T1000 (cell line): ENCODE data around the gene RFX4.
"Not testable (repeated sequence)": the region's sequence is repeated elsewhere in the genome, so short reads cannot be mapped to it uniquely, and the experiment has no call there.

Experiments used
- DNase-seq: peaks from one replicate; lab custom pipeline; 2025; ENCODE audit warnings: mixed read lengths; lab: John Stamatoyannopoulos, UW

RFX4 gene

DNA sequence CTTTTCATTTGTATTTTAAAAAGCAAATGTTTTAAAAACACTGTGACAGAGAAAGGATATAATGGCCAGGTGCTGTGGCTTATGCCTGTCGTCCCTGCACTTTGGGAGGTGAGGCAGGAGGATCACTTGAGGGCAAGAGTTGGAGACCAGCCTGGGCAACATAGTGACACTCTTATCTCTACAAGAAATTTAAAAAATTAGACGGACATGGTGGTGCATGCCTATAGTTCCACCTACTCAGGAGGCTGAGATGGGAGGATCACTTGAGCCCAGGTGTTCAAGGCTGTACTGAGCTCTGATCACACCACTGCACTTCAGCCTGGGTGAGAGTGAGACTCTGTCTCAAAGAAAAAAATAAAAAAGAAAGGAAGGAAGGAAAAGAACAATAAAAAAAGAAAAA is 7.8 kb downstream of the RFX4 start:
- no peak for DNase-seq

DNA sequence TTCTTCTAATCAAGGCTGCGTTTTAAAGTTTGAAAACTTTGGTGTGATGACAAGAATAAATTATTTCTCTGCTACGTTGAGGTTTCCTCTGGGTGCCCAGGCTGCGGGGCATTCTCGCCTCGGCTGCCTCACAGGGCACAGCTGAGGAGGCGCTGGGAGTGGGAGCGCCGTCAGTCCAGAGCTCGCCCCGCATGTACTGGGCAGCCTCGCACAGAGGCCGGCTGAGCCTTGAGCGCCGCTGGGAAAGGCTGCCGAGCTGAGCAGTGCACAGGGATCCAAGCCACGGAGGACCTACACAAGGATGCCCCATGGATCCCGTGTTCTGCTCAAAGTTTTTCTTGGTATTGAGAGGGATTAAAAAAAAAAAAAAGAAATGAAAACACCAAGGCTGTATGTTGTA is 11.6 kb downstream of the RFX4 start:
- DNase-seq: no peak

DNA sequence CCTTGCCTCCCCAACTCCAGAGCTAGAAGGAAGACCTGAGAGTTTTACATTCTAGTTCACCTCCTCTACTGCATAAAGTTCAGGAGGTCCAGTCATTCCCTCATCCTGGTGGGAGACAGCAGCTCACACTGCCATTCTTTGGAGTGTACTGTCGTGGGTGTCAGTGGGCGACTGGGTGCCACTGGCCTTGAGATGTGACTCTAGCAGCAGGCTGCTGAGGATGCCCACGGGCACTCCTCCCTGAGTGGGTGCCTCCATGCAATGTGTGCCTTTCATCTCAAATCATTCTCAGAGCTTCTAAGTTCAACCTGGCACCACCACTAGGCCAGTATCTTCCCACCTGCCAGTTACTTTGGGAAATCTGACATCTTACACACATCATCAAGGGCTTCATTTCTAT is 12.5 kb downstream of the RFX4 start:
- DNase-seq: no peak

DNA sequence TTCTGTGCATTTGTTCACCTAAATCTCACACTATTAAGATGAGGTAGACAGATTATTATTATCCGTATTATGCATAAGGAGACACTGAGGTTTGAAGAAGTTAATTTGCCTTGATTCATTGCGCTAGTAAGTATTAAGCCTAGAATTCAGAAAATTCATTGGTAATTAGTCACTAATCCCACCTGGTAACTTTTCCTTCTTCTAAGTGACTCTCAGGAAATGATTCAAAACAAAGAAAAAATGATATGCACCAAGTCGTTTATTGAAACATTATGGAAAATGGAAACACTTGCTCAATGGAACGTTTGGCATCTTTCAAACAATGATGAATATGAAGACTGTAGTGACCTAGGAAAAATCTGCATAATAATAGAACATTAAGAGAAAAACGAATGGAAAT is 15.2 kb downstream of the RFX4 start:
- DNase-seq: no peak

DNA sequence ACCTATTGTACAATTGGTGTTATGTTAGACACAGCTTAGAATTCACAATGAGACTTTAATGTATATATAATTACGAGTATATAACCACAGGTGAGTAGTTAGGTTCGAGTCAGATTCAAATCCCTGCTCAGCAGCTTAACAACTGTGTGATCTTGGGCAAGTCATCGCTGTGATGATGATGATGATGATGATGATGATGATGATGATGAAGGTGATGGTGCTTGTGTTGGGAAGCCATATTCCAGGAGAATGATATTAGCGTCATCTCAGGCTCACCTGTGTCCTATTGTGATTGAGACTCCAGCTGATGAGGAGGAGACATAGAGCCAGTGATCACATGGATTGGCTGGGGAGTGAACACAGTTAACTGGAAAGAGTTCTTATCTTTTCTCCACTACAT is 16.5 kb downstream of the RFX4 start:
- DNase-seq: no peak

DNA sequence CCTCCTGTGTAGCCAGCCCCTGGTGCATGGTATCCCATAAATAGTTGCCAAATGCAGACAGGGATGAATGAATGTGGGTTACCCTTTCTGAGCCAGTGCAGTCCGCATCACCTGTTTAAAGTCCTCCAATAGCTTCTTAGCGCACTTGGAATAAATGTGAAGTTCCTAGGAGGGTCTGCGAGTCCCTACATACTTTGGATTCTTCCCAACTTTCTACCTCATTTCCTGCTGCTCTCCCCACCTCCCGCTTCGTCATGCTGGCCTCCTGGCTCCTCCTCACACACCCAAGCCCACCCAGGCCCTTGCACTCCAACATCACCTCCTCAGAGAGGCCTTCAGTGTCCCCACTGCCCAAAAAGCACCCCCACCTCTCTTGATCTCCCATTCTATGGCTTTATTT is 17.7 kb downstream of the RFX4 start:
- DNase-seq: no peak

DNA sequence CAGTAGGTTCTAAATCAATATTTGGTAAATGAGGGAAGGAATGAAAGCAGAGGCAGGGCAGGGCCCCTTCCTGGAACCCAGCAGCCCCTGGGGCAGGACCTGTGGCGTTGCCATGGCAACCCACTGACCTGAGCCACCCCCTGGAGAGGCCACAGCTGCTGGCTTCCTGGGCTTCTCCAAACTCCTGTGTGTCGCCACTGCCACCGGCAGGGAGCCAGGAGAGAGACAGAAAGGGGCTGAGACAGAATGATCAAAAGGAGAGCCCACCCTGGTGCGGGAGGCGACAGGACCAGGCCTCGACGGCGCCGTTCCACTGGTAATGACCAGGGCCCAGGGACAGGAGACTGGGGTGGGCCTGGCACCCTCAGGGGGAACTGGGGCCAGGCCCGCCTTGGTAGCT is 18.2 kb downstream of the RFX4 start:
- DNase-seq: no peak

DNA sequence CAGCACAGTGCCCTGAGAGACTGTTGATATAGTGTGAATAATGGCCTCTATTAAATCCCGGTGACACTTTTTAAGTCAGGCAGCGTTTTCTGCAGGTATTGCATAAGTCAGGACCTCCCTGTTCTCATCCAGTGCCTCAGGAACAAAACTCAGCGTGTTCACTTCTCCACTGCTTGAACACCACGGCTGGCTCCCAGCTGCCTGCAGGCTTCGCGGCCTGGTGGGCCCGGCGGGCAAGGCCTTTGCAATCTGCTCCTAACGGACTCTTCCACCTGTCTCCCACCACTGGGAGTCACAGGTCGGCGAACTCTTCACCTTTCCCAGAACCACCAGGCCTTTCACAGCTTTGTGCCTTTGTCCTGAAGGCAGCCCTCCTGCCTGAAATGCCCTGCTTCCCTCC is 18.7 kb downstream of the RFX4 start:
- DNase-seq: no peak

DNA sequence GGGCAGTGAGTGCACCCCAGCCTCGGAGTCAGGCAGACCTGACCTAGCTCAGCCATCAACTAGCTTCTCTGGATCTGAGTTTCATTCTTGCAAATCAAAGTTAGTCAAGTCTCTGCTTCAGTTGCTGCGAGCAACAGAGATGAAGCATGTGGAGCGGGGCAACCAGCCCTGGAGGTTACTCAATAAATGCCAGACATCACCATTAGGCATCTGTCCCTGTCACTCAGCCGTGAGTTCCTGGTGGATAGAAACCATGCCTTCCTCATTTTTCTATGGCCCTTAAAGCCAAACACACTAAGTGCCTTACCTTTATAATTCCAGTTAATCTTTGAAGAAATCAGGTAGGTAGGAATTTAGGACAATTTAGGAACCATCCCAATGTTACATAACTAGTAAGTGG is 19.3 kb downstream of the RFX4 start:
- DNase-seq: no peak

DNA sequence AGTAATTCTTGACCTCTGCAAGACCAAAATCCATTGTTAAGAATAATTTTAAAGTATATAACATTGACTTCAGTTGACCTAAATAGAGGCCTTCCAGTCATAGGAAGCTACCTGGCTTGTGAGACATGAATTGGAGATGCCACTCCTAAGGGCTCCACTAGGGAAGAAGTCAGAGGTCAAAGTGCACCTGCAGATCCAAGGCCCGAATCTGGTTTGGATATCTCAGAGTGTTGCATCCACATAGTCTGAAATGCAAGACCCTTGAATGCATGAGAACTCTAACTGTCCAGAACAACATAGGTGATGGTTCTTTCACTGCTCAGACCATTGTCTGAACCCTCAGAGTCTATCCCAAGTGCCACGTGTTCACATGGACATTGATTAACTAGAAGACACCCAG is 22.4 kb downstream of the RFX4 start:
- no peak for DNase-seq

DNA sequence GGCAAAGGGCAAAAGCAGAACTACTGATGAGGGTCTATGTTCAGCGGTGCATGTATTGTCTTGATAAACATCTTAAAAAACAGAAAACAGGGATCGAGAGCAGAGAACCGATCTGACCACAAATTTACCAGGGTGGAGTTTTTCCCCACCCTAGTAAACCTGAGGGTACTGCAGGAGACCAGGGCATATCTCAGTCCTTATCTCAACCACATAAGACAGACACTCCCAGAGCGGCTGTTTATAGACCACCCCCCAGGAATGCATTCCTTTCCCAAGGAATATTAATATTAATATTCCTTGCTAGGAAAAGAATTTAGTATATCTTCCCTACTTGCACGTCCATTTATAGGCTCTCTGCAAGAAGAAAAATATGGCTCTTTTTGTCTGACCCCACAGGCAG is 37.8 kb downstream of the RFX4 start:
- not testable (repeated sequence) for DNase-seq

DNA sequence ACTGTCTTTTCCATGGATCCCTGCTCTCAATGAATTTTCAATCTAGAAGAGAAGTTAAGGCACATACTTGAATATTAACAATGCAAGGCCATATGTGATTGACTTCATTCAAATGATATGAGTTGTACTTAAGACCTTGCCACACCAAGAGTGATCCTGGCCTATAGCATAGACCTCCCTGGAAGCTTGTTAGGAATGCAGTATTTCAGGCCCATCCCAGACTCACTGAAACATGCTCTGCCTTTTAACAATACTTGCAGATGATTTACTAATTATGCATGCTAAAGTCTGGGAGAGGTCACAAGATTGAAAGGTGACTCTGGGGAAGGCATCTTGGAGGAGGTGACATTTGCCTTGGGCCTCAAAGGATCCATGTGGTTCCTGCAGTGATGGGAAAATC is 43.2 kb downstream of the RFX4 start:
- DNase-seq: no peak

DNA sequence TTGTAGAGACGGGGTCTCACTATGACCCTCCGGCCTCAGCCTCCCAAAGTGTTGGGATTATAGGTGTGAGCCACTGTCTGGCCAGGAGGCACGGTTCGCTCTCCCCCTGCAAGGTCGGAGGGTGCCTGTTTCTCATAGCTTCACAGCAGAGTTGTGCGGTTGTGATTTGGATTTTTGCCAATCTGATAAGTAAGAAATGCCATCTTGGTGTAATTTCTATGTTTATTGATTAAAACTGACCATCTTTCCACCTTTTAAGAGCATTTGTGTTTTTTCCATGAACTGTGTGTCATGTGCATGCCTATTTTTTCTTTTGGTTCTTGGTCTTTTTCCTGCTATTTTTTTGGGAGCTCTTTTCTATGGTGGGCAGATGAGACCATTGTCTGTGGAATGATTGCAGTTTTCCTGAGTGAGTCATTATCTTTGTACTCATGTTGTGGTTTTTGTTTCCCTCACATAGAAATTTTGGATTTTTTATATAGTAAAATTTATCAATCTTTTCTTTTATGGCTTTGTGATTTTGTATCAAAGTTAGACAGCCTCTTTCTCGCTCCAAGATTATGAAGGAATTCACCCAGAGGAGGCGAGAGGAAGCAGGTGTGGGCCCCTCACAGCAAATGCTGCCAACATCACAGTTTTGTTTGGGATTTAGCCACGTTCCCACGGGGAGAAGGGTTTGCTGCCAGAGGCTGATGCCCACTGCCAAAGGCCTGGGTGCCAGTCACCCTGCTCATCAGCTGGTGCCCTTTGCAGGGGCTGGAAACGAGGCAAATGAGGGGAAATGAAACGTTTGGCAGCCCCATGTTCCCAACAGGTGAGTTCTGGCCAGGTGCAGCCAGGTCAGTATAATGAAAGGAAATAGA is 47.2 kb downstream of the RFX4 start:
- DNase-seq: no peak

DNA sequence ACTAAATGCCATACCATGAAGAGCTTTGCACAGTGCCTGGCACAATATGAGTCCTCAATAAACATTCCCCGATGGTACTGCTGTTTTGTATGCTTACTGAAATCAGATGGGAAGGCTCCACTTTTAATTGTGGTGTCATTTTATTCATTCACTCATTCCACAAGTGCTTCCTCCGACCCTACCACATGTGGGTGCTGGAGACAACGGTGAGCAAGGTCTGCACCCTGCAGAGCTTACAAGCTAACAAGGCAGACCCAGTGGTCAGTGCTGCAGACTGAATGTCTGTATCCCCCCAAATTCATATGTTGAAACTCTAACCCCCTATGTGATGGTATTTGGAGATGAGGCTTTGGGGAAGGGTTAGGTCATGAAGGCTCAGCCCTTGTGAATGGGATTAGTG is 48.3 kb downstream of the RFX4 start:
- DNase-seq: no peak

DNA sequence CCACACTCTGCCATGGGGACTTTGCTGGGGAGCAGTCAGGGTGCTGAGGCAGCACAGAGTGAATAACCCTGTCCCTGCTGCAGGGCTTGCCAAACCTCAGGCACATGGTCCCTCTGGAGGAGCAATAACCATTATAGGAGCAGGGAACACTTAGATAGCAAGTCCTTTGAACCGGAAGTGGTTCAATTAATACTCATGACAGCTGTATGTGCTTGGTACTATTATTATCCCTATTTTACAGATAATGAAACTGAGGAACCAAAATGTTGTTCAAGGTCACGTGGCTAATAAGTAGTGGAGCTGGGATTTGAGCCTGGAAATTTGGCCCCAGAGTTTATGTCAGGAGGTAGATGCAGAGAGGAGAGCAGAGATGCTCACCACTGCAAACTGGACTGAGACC is 49.0 kb downstream of the RFX4 start:
- no peak for DNase-seq

DNA sequence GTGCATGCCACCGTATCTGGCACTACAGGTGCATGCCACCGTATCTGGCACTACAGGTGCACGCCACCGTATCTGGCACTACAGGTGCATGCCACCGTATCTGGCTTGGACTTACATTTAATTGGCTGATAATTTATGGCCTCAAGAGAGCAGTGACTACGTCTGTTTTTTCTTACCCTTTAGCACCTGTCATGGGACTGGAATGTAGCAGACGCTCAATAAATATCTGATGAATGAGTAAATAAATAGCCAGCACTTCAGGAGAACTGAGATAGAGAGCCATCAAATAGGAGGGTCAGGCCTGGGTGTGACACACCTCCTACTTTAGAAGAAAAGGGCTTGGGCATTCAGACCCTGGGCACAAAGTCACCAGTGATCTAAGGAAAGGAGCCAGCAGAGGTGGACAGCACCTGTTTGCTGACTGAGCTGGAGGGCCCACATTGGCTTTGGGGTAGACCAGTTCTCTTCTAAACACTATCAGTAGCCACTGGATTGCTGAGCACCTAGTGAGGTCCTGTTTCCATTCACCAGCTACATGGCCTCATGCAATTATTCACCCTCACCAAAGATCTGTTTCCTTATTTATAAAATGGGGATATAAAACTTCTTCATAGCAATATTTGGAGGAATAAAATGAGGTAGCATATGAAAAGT is 50.1 kb downstream of the RFX4 start:
- DNase-seq: no peak

DNA sequence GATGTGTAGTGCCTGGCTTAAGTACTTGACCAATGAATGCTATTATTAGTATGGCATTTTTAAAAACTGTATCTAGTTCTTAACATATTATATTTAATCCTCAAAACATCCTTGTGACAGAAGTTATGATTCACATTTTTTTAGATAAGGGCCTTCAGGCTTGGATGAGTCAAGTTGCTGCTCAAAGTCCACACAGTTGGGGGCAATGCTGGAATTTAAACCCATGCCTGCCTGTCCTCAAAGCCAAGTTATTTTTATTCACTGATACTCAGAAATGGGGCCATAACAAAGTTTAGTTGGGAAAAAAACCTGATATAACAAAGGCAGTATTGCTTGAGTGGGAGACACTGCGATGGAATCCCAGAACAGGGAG is 50.6 kb downstream of the RFX4 start:
- no peak for DNase-seq

DNA sequence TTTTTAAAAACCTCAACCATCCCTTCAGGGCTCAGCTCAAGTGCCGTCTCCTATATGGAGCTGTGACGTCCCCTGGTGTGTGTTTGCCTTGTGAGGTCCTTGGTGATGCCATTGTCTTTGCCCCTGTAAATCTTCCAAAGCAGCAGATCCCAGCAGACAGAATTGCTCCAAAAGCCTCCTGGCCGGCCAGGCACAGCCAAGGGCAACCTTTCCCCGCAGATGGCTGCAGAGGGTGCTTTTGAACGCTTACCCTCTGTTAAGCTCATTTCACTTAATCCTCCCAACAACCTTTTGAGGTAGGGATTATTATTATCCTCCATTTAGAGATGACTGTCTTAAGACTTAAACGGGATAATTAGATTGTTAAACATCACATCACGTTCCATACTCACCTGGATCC is 51.4 kb downstream of the RFX4 start:
- DNase-seq: no peak

DNA sequence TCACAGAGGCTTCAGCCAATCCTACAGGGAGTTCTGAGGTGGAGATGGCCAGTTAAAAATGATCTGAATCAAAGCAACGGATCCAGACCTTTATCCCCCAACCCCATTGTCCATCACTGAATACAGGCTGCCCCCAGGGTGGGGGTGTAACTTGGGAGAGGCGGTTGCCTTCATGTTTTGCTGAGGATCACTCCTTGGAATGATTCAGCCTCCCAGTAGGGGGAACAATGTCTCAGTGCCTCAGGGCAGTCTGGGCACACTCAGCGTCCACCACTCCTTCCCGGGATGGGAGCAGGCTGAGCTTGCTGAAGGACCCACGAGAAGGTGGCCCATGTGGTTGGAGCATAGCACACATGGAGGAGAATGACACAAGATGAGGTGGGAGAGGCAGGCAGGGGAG is 60.2 kb downstream of the RFX4 start:
- DNase-seq: peak; percentile 21

DNA sequence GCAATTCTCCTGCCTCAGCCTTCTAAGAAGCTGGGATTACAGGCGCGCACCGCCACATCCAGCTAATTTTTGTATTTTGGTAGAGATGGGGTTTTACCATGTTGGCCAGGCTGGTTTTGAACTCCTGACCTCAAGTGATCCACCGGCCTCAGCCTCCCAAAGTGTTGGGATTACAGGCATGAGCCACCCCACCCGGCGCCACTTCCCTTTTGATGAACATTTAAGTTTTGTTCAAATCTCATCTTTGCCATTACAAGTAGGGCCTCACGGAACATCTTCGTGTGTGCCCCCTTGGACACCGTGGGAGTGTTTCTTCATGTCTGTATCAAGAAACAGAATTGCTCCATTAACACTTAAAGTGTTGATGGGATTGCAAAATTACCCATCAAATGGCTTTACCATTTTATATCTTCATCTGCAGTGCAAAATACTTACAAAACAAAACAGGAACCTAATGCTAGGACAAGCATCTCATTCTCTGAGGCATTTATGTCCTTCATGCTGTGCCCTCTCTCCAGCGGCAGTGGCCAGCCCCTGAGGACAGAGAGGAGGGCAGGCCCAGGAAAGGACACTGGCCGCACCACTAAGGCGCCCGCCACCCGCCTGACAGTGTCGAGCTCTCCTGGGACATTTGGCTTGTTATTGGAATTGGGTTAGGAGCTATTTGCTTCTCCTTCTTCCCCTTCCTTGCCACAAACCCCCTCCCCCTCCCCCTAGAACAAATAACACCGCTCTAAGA is 61.7 kb downstream of the RFX4 start:
- DNase-seq: no peak

DNA sequence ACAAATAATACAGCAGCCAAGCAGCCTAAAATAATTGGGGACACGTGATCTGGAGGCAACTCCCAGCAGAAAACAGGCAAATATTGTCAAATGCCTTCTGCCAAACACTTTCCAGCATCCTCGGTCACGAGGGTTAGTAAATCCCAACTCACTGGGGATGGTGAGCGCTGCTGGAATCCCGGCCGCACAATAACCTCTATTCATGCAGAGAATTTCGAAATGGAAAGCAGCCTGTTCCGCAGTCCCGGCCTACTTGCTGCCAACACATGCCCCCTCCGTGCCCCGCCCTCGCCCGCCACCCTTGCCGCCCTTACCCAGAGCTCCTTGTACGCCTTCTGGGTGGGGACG is 62.2 kb downstream of the RFX4 start:
- DNase-seq: no peak

DNA sequence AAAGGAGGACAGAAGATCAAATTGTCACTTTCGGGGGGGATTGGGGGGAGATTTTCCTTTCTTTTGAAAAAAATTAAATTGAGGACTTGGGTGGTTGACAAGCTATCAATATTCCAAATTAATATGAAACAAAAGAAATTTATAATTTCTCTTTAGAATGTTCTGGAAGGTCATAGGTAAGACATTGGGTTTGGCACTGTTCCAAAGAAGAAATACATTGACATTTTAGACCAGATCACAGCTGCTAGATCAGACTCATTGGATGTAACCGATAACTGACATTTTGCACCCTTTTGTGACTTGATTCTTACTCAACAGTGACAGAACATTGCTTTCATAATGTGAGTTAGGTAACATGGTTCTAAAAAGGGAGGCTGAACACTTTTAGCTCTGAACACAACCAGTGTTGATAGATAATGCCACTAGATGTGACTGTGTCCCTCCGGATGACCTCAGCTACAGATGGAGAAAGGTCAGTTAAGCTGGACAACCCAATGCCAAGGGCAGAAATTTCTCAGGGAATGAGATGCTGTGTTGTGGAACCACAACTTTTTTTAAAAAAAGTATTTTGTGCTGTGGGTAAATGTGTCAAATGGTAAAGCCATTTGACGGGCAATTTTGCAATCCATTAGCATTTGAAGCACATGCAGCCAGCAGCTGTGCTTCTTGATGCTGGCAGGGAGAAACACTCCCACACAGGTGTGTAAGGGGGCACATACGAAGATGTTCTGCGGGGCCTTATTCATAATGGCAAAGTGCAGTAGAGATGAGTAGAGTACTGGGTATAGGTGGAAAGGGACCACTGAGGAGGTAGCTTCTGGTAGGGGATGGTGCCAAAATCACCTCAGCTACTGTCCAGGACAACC is 62.9 kb downstream of the RFX4 start:
- no peak for DNase-seq
